Osteoblast (primary cell): ENCODE measurements around the gene LRAT. TPM values are rescaled to one million over a fixed set of nuclear protein-coding genes. Genes with fewer than 3 reads are reported as not detected.

ENCODE experiments used
- DNase-seq: peaks from one replicate; pipeline ENCODE4 v3.0.0; 2011; ENCODE audit warnings: low spot score, mixed read lengths; ENCODE audit not compliant: insufficient read length; ENCODE audit errors: missing footprints
- H2AFZ ChIP-seq: 2 replicates; pipeline ENCODE4 v1.6.0; 2011; ENCODE audit warnings: mild to moderate bottlenecking, low read length
- H3K27ac ChIP-seq: 2 replicates; pipeline ENCODE4 v1.5.1; 2011; ENCODE audit warnings: mild to moderate bottlenecking, low read depth, low read length, moderate library complexity
- H3K27me3 ChIP-seq: 2 replicates; pipeline ENCODE4 v1.6.0; 2012; ENCODE audit warnings: mild to moderate bottlenecking, control low read depth, inconsistent platforms, low read length, moderate library complexity; ENCODE audit not compliant: insufficient read depth
- H3K36me3 ChIP-seq: 2 replicates; pipeline ENCODE4 v1.5.1; 2011; ENCODE audit warnings: mild to moderate bottlenecking, low read length, control low read depth, moderate library complexity; ENCODE audit not compliant: insufficient read depth
- H3K4me1 ChIP-seq: 2 replicates; pipeline ENCODE4 v1.5.1; 2011; ENCODE audit warnings: mild to moderate bottlenecking, low read length, control low read depth, moderate library complexity; ENCODE audit not compliant: insufficient read depth
- H3K4me2 ChIP-seq: 2 replicates; pipeline ENCODE4 v1.6.0; 2011; ENCODE audit warnings: mild to moderate bottlenecking, low read length; ENCODE audit not compliant: insufficient read depth
- H3K4me3 ChIP-seq: fragments of 200-600 bp; sonication (generic); 3 replicates; pipeline ENCODE4 v1.5.1; 2012; ENCODE audit warnings: mild to moderate bottlenecking, low read length, inconsistent platforms; ENCODE audit not compliant: insufficient read depth
- H3K79me2 ChIP-seq: 2 replicates; pipeline ENCODE4 v1.6.0; 2012; ENCODE audit warnings: mild to moderate bottlenecking, low read length, control low read depth, inconsistent platforms; ENCODE audit not compliant: insufficient read depth
- H3K9me3 ChIP-seq: 2 replicates; pipeline ENCODE4 v1.5.1; 2011; ENCODE audit warnings: low read depth, low read length, control low read depth
- H4K20me1 ChIP-seq: 2 replicates; pipeline ENCODE4 v1.6.0; 2012; ENCODE audit warnings: mild to moderate bottlenecking, low read length, control low read depth; ENCODE audit not compliant: insufficient read depth
- CTCF ChIP-seq: IDR thresholded peaks from 2 replicates; pipeline ENCODE4 v1.5.1; 2011; ENCODE audit warnings: mild to moderate bottlenecking, low read depth, low read length, moderate library complexity; ENCODE audit errors: extremely low read depth
- total RNA-seq: library from RNA; depleted of rRNA; stranded (reverse); fragments of >200 nt; gene quantifications from 2 replicates; pipeline ENCODE4 v1.2.3, GENCODE V29; 2012

Gene LRAT
- total RNA-seq, 1 donor: not detected

- Histone ChIP-seq H3K79me2 (no peaks in the 10 kb centered on the region), H3K4me2 (no peak overlapping the region), H3K4me1 (no peaks in the 10 kb centered on the region), H3K36me3 (no peaks in the 10 kb centered on the region), H3K9me3 (no peaks in the 10 kb centered on the region), H3K27ac (no peak overlapping the region), H2AFZ (no peak overlapping the region), H3K4me3 (no peak overlapping the region), H4K20me1 (no peaks in the 10 kb centered on the region), H3K27me3 (peaks cover 38% of the 10 kb centered on the region)
- peak; percentile 61 for DNase-seq
- no peak for TF ChIP-seq CTCF
These were observed 2.6 kb upstream of the LRAT start for GRCh38 chr4:154741131-154741665.

- Histone ChIP-seq H3K4me1 (no peaks in the 10 kb centered on the region), H3K27me3 (peaks cover 44% of the 10 kb centered on the region), H2AFZ (no peak overlapping the region), H3K79me2 (no peaks in the 10 kb centered on the region), H4K20me1 (no peaks in the 10 kb centered on the region), H3K4me2 (no peak overlapping the region), H3K4me3 (no peak overlapping the region), H3K9me3 (no peaks in the 10 kb centered on the region), H3K36me3 (no peaks in the 10 kb centered on the region), H3K27ac (no peak overlapping the region)
- peak; percentile 69 for DNase-seq
- no peak for TF ChIP-seq CTCF
These were observed 1.6 kb upstream of the LRAT start for GRCh38 chr4:154741922-154742850.

GRCh38 chr4:154744341-154744926 lies 634 bp downstream of the LRAT start:
- Histone ChIP-seq H2AFZ (no peak overlapping the region), H3K4me2 (no peak overlapping the region), H3K27me3 (peaks cover 44% of the 10 kb centered on the region), H3K79me2 (no peaks in the 10 kb centered on the region), H3K27ac (no peak overlapping the region), H3K9me3 (no peaks in the 10 kb centered on the region), H3K36me3 (no peaks in the 10 kb centered on the region), H3K4me1 (no peaks in the 10 kb centered on the region), H4K20me1 (no peaks in the 10 kb centered on the region), H3K4me3 (no peak overlapping the region)
- DNase-seq: peak; percentile 44
- no peak for TF ChIP-seq CTCF

GRCh38 chr4:154757713-154758112 lies 13.9 kb downstream of the LRAT start:
- no peak for DNase-seq
- TF ChIP-seq CTCF: no peak
- no peak overlapping the region for H3K27ac ChIP-seq
- no peak overlapping the region for H3K4me2 ChIP-seq
- no peak overlapping the region for H3K4me3 ChIP-seq
- H3K27me3 ChIP-seq: no peaks in the 10 kb centered on the region
- no peaks in the 10 kb centered on the region for H3K79me2 ChIP-seq
- H3K4me1 ChIP-seq: no peaks in the 10 kb centered on the region
- no peaks in the 10 kb centered on the region for H3K36me3 ChIP-seq
- no peak overlapping the region for H2AFZ ChIP-seq
- no peaks in the 10 kb centered on the region for H4K20me1 ChIP-seq
- H3K9me3 ChIP-seq: no peaks in the 10 kb centered on the region
